Hepatocyte (in vitro differentiated cells): Measurements from ENCODE around the gene LEMD3. TPM values are rescaled to one million over a fixed set of nuclear protein-coding genes. Genes with fewer than 3 reads are reported as not detected.
"Not testable (repeated sequence)": the region's sequence is repeated elsewhere in the genome, so short reads cannot be mapped to it uniquely, and the experiment has no call there.

ENCODE experiments used
- DNase-seq: peaks from one replicate; pipeline ENCODE4 v3.0.0-alpha.2; 2016; ENCODE audit warnings: low spot score
- H2AFZ ChIP-seq: fragments of 200-600 bp; sonication (generic); 2 replicates; pipeline ENCODE4 v1.6.0; 2016; ENCODE audit warnings: antibody characterized with exemption, mild to moderate bottlenecking
- H3K27ac ChIP-seq: fragments of 200-600 bp; sonication (generic); 2 replicates; pipeline ENCODE4 v1.5.1; 2016; ENCODE audit warnings: mild to moderate bottlenecking
- H3K27me3 ChIP-seq: fragments of 200-600 bp; sonication (generic); 2 replicates; pipeline ENCODE4 v1.6.1; 2016
- H3K36me3 ChIP-seq: fragments of 200-600 bp; sonication (generic); replicated peaks from 2 replicates; pipeline ENCODE4 v1.5.1; 2016; ENCODE audit warnings: low read depth; ENCODE audit not compliant: insufficient read depth
- H3K4me1 ChIP-seq: fragments of 200-600 bp; sonication (generic); 2 replicates; pipeline ENCODE4 v1.5.1; 2016; ENCODE audit warnings: mild to moderate bottlenecking, moderate library complexity; ENCODE audit not compliant: insufficient read depth
- H3K4me2 ChIP-seq: fragments of 200-600 bp; sonication (generic); 2 replicates; pipeline ENCODE4 v1.6.0; 2016
- H3K4me3 ChIP-seq: fragments of 200-600 bp; sonication (generic); 2 replicates; pipeline ENCODE4 v1.5.1; 2016; ENCODE audit warnings: mild to moderate bottlenecking
- H3K79me2 ChIP-seq: fragments of 200-600 bp; sonication (generic); 2 replicates; pipeline ENCODE4 v1.6.0; 2017; ENCODE audit warnings: mild to moderate bottlenecking
- H3K9me2 ChIP-seq: fragments of 200-600 bp; sonication (generic); replicated peaks from 2 replicates; pipeline ENCODE4 v1.6.0; 2017; ENCODE audit warnings: mild to moderate bottlenecking; ENCODE audit not compliant: insufficient read depth
- H3K9me3 ChIP-seq: fragments of 200-600 bp; sonication (generic); 2 replicates; pipeline ENCODE4 v1.5.1; 2016; ENCODE audit warnings: low read depth, mild to moderate bottlenecking
- H4K20me1 ChIP-seq: fragments of 200-600 bp; sonication (generic); 2 replicates; pipeline ENCODE4 v1.6.0; 2016; ENCODE audit warnings: mild to moderate bottlenecking; ENCODE audit not compliant: insufficient read depth, poor library complexity, severe bottlenecking
- EZH2 ChIP-seq: fragments of 200-600 bp; sonication (generic); IDR thresholded peaks from 2 replicates; pipeline ENCODE4 v1.6.1; 2016; ENCODE audit warnings: antibody characterized with exemption, mild to moderate bottlenecking, borderline replicate concordance
- EZH2phosphoT487 ChIP-seq: fragments of 200-600 bp; sonication (generic); IDR thresholded peaks from one replicate; pipeline ENCODE4 v1.6.1; 2018; ENCODE audit warnings: antibody characterized with exemption, mild to moderate bottlenecking, low read depth, moderate library complexity; ENCODE audit not compliant: unreplicated experiment, severe bottlenecking
- WGBS: methylation state at CpG from one replicate; pipeline ENCODE4 v1.1.6; 2016; ENCODE audit warnings: low lambda C conversion rate; ENCODE audit errors: missing lambda C conversion rate; 5-methylcytosine and 5-hydroxymethylcytosine counted together
- polyA plus RNA-seq: library from polyadenylated mRNA; unstranded; fragments of >200 nt; fragmentation: Nextera tagmentation; extraction: Ambion mirVana; gene quantifications from 2 replicates; pipeline ENCODE4 v1.2.1, GENCODE V29; 2016
- total RNA-seq: library from RNA; depleted of rRNA; stranded (reverse); fragments of >200 nt; gene quantifications from 2 replicates; pipeline ENCODE4 v1.2.3, GENCODE V29; 2014
- TF ChIP-seq, protein P1 (sequence below): fragments of 200-600 bp; sonication (generic); IDR thresholded peaks from 2 replicates; pipeline ENCODE4 v1.5.1; 2016; ENCODE audit warnings: antibody characterized with exemption, mild to moderate bottlenecking; ENCODE audit not compliant: poor library complexity

Gene LEMD3
- total and polyA plus RNA-seq, 2 experiments from 2014 or later: 15.5 to 51.1 TPM

DNA sequence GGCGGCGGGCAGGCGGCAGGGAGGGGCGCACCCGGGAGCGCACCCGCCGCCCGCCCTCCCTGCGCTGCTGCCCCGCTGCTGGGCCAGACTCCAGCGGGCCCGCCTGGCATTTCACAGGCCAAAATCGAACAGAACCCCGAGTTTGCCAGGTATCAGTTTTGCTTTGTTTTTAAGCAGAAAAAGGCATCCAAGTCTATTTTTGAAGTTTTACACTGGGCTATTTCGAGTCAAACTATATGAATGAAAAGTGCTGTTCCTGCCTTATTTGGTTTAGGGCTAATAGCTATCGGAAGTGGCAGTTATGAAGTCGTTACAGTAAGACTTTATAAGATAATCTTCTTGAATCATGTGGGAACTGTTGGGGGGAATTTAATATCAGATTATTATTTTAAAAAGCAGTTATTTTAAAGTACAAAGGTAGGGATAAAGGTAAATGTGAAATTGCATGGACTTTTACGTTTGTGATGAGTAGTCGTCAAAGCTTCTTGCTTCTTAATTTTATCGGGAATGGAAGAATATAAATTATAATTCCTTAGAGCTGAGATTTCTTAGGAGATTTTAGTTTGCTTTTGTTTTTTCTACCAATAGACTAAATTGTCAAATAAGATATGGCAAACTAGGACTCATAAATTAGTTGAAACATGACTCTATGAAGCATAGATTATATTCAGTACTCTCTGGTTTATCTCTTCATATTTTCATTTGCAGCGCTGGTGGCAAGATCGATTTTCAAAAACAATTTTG is 110.2 kb downstream of the LEMD3 start:
- 29% methylated on average over 10 of the region's 23 CpGs for WGBS
- Histone ChIP-seq H3K9me3 (no peaks in the 10 kb centered on the region), H3K4me1 (no peaks in the 10 kb centered on the region), H3K9me2 (no peaks in the 10 kb centered on the region), H3K27me3 (peaks cover 19% of the 10 kb centered on the region), H4K20me1 (no peaks in the 10 kb centered on the region), H3K27ac (peak overlapping the region; percentile 83), H2AFZ (peak overlapping the region; percentile 93), H3K4me2 (peak overlapping the region; percentile 97), H3K36me3 (no peaks in the 10 kb centered on the region), H3K79me2 (peaks cover 18% of the 10 kb centered on the region), H3K4me3 (peak overlapping the region; percentile 62)
- TF ChIP-seq EZH2phosphoT487 (no peak), EZH2 (peak; percentile 75)
- DNase-seq: no peak

DNA sequence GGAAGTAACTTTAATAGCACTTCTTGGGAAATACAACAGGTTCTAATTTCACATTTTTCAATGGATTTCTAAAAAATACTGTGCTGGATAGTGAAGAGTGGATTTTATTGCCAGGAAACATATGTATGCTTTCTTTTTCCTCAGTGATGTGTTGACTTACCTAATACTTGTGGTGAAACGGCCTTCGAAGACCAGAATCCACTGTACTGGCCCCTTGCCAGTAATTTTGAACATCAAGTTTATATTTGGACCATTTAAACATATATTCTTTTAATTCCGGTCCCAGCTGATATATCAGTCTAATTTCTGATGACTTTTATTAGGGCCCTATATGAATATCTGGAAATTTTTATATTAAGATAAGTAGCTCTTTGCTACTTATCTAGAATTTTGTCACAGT is 110.9 kb downstream of the LEMD3 start:
- Histone ChIP-seq H3K79me2 (peaks cover 18% of the 10 kb centered on the region), H3K4me3 (no peak overlapping the region), H3K9me2 (no peaks in the 10 kb centered on the region), H4K20me1 (no peaks in the 10 kb centered on the region), H3K36me3 (no peaks in the 10 kb centered on the region), H3K27ac (no peak overlapping the region), H3K4me2 (peak overlapping the region; percentile 97), H3K9me3 (no peaks in the 10 kb centered on the region), H2AFZ (no peak overlapping the region), H3K4me1 (no peaks in the 10 kb centered on the region), H3K27me3 (peaks cover 19% of the 10 kb centered on the region)
- TF ChIP-seq EZH2phosphoT487 (no peak), EZH2 (no peak)
- TF ChIP-seq, protein P1, sequence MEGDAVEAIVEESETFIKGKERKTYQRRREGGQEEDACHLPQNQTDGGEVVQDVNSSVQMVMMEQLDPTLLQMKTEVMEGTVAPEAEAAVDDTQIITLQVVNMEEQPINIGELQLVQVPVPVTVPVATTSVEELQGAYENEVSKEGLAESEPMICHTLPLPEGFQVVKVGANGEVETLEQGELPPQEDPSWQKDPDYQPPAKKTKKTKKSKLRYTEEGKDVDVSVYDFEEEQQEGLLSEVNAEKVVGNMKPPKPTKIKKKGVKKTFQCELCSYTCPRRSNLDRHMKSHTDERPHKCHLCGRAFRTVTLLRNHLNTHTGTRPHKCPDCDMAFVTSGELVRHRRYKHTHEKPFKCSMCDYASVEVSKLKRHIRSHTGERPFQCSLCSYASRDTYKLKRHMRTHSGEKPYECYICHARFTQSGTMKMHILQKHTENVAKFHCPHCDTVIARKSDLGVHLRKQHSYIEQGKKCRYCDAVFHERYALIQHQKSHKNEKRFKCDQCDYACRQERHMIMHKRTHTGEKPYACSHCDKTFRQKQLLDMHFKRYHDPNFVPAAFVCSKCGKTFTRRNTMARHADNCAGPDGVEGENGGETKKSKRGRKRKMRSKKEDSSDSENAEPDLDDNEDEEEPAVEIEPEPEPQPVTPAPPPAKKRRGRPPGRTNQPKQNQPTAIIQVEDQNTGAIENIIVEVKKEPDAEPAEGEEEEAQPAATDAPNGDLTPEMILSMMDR: no peak
- no peak for DNase-seq
- WGBS: 57% methylated on average over 3 of the region's 3 CpGs

DNA sequence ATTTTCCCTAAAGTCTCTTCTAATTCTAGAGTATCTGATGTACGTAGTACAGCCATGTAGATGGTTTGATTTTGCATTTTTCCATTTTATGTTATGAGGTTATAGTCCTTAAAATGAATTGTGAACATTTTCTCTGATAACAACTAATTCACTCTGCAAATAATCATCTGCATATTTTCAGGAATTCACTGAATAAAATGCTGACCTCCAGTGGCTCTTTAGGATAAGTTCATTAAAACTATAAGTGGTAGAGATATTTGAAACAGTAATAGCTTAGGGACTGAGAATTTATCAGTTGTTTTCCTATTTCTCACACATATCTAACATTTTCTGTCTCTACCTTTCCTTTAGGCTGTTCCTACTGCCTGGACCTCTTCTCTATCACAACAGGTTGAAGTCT is 113.5 kb downstream of the LEMD3 start:
- no peaks in the 10 kb centered on the region for H3K36me3 ChIP-seq
- H4K20me1 ChIP-seq: no peaks in the 10 kb centered on the region
- no peak for DNase-seq
- H2AFZ ChIP-seq: no peak overlapping the region
- no peaks in the 10 kb centered on the region for H3K9me2 ChIP-seq
- H3K27ac ChIP-seq: no peak overlapping the region
- H3K4me2 ChIP-seq: no peak overlapping the region
- no peak overlapping the region for H3K4me3 ChIP-seq
- WGBS: 97% methylated on average over 1 of the region's 1 CpG
- H3K9me3 ChIP-seq: no peaks in the 10 kb centered on the region
- H3K27me3 ChIP-seq: peaks cover 12% of the 10 kb centered on the region
- H3K4me1 ChIP-seq: no peaks in the 10 kb centered on the region
- H3K79me2 ChIP-seq: peaks cover 27% of the 10 kb centered on the region
- TF ChIP-seq EZH2phosphoT487: no peak
- no peak for TF ChIP-seq EZH2
- TF ChIP-seq, protein P1: peak; percentile 7

GRCh38 chr12:65285532-65285931 is 116.1 kb downstream of the LEMD3 start:
- H3K9me2 ChIP-seq, H3K9me3 ChIP-seq, H3K27me3 ChIP-seq, H2AFZ ChIP-seq, DNase-seq, H4K20me1 ChIP-seq, H3K4me3 ChIP-seq, H3K36me3 ChIP-seq, H3K27ac ChIP-seq, H3K4me2 ChIP-seq, H3K4me1 ChIP-seq: not testable (repeated sequence)
- WGBS: 96% methylated on average over 7 of the region's 7 CpGs
- peaks cover 27% of the 10 kb centered on the region for H3K79me2 ChIP-seq
